Measurements from ENCODE around the gene SYNGR4. TPM values are rescaled to one million over a fixed set of nuclear protein-coding genes. Genes with fewer than 3 reads are reported as not detected.

The SYNGR4 gene
- total and polyA plus RNA-seq, 2 experiments from 2014 or later: 0.57 TPM; not detected in 1

DNA sequence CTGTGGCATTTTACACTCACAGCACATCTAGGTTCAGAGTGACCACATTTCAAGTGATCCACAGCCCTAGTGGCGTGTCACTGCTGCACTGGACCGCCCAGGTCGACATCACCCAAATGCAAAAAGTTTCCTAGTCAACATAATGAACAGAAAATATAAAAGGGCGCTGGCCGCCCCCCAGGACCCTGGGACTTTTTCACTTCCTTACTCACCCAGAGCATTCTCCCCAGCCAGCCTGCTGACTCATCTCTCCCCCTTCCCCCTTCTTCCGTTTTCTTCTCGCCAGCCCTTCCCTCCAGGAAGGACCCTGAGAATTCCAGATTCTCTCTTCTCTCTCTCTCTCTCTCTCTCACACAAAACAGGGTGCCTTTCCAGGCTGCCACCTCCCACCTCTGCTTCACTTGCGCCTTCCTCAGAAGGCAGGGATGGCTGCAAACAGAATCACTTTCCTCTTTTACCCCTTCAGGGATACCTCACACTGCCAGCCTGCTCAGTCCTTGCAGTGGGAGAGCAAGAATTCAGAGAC is 60.6 kb downstream of the SYNGR4 start:
- Histone ChIP-seq H3K27me3 (no peaks in the 10 kb centered on the region), H3K36me3 (no peaks in the 10 kb centered on the region), H3K4me3 (no peak overlapping the region), H3K27ac (no peak overlapping the region), H3K9me3 (ENCODE audit: low read depth) (no peaks in the 10 kb centered on the region), H3K4me1 (ENCODE audit: low read depth) (no peaks in the 10 kb centered on the region)
- TF ChIP-seq, protein P1, sequence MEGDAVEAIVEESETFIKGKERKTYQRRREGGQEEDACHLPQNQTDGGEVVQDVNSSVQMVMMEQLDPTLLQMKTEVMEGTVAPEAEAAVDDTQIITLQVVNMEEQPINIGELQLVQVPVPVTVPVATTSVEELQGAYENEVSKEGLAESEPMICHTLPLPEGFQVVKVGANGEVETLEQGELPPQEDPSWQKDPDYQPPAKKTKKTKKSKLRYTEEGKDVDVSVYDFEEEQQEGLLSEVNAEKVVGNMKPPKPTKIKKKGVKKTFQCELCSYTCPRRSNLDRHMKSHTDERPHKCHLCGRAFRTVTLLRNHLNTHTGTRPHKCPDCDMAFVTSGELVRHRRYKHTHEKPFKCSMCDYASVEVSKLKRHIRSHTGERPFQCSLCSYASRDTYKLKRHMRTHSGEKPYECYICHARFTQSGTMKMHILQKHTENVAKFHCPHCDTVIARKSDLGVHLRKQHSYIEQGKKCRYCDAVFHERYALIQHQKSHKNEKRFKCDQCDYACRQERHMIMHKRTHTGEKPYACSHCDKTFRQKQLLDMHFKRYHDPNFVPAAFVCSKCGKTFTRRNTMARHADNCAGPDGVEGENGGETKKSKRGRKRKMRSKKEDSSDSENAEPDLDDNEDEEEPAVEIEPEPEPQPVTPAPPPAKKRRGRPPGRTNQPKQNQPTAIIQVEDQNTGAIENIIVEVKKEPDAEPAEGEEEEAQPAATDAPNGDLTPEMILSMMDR (IDR thresholded peaks at IDR 0.05; ENCODE audit: low read depth, low read length): no peak
- peak in 1 of 2 donors; percentile 72 for DNase-seq (ENCODE audit: low read depth in 1 of 2, low spot score in 1 of 2)

Other genes starting within 250 kb of the SYNGR4 start
- gene LIG1, start 194.0 kb upstream of the SYNGR4 start, total RNA-seq: 42.0 and 52.5 TPM in 2 replicates
- 53.3 and 57.2 TPM in 2 replicates for gene LIG1, start 194.0 kb upstream of the SYNGR4 start, polyA plus RNA-seq
- 7.0 and 7.8 TPM in 2 replicates for gene ZSWIM9, start 193.7 kb upstream of the SYNGR4 start, total RNA-seq
- 1.5 and 2.0 TPM in 2 replicates for gene ZSWIM9, start 193.7 kb upstream of the SYNGR4 start, polyA plus RNA-seq
- 27.3 and 57.6 TPM in 2 replicates for gene CARD8, start 108.5 kb upstream of the SYNGR4 start, total RNA-seq
- gene CARD8, start 108.5 kb upstream of the SYNGR4 start, polyA plus RNA-seq: 19.1 and 30.4 TPM in 2 replicates
- 4.0 and 5.9 TPM in 2 replicates for gene ZNF114, start 94.3 kb upstream of the SYNGR4 start, total RNA-seq
- 4.9 and 6.2 TPM in 2 replicates for gene ZNF114, start 94.3 kb upstream of the SYNGR4 start, polyA plus RNA-seq
- 32.5 and 39.8 TPM in 2 replicates for gene EMP3, start 38.8 kb upstream of the SYNGR4 start, total RNA-seq
- gene EMP3, start 38.8 kb upstream of the SYNGR4 start, polyA plus RNA-seq: 148 and 160 TPM in 2 replicates
- gene TMEM143, start 427 bp upstream of the SYNGR4 start, total RNA-seq: 17.9 and 29.8 TPM in 2 replicates
- 38.5 and 68.5 TPM in 2 replicates for gene TMEM143, start 427 bp upstream of the SYNGR4 start, polyA plus RNA-seq
- 137 and 159 TPM in 2 replicates for gene KDELR1, start 27.2 kb downstream of the SYNGR4 start, total RNA-seq
- gene KDELR1, start 27.2 kb downstream of the SYNGR4 start, polyA plus RNA-seq: 186 and 218 TPM in 2 replicates
- 2.7 and 3.2 TPM in 2 replicates for gene GRIN2D, start 29.3 kb downstream of the SYNGR4 start, total RNA-seq
- gene GRIN2D, start 29.3 kb downstream of the SYNGR4 start, polyA plus RNA-seq: 3.5 and 3.9 TPM in 2 replicates
- gene GRWD1, start 81.6 kb downstream of the SYNGR4 start, total RNA-seq: 24.2 and 36.5 TPM in 2 replicates
- gene GRWD1, start 81.6 kb downstream of the SYNGR4 start, polyA plus RNA-seq: 36.3 and 38.6 TPM in 2 replicates
- gene KCNJ14, start 91.2 kb downstream of the SYNGR4 start, total RNA-seq: 0.56 and 1.7 TPM in 2 replicates
- 0.61 and 1.5 TPM in 2 replicates for gene KCNJ14, start 91.2 kb downstream of the SYNGR4 start, polyA plus RNA-seq
- gene CYTH2, start 105.0 kb downstream of the SYNGR4 start, total RNA-seq: 179 and 211 TPM in 2 replicates
- gene CYTH2, start 105.0 kb downstream of the SYNGR4 start, polyA plus RNA-seq: 103 and 138 TPM in 2 replicates
- gene LMTK3, start 147.5 kb downstream of the SYNGR4 start, total RNA-seq: 3.0 and 7.4 TPM in 2 replicates
- gene LMTK3, start 147.5 kb downstream of the SYNGR4 start, polyA plus RNA-seq: 1.1 and 2.2 TPM in 2 replicates
- gene SULT2B1, start 187.8 kb downstream of the SYNGR4 start, total RNA-seq: not detected in 2 replicates
- 0.20 and 0.85 TPM in 2 replicates for gene SULT2B1, start 187.8 kb downstream of the SYNGR4 start, polyA plus RNA-seq
- not detected in 2 replicates for gene SPACA4, start 242.4 kb downstream of the SYNGR4 start, total RNA-seq
- gene SPACA4, start 242.4 kb downstream of the SYNGR4 start, polyA plus RNA-seq: not detected in 2 replicates